Measurements from ENCODE around the gene CKS1B.

GRCh38 chr1:154978360-154978759, 3.9 kb downstream of the CKS1B start:
- TF ChIP-seq PHF8 (IDR thresholded peaks at IDR 0.05; ENCODE audit: borderline replicate concordance, low read depth) (no peak), NR3C1 (IDR thresholded peaks at IDR 0.05) (no peak), SMC3 (IDR thresholded peaks at IDR 0.05) (no peak), CTCF (IDR thresholded peaks at IDR 0.05) (no peak), JUNB (IDR thresholded peaks at IDR 0.05) (no peak), EP300 (IDR thresholded peaks at IDR 0.05) (no peak)
